LNCAP (cell line): ENCODE data around the gene SEMA5A.

Experiments
- TF ChIP-seq, protein P1 (sequence below): fragments of 450-650 bp; IDR thresholded peaks from 2 replicates; pipeline ENCODE4 v1.5.1; 2017; ENCODE audit warnings: mild to moderate bottlenecking

Gene SEMA5A

DNA sequence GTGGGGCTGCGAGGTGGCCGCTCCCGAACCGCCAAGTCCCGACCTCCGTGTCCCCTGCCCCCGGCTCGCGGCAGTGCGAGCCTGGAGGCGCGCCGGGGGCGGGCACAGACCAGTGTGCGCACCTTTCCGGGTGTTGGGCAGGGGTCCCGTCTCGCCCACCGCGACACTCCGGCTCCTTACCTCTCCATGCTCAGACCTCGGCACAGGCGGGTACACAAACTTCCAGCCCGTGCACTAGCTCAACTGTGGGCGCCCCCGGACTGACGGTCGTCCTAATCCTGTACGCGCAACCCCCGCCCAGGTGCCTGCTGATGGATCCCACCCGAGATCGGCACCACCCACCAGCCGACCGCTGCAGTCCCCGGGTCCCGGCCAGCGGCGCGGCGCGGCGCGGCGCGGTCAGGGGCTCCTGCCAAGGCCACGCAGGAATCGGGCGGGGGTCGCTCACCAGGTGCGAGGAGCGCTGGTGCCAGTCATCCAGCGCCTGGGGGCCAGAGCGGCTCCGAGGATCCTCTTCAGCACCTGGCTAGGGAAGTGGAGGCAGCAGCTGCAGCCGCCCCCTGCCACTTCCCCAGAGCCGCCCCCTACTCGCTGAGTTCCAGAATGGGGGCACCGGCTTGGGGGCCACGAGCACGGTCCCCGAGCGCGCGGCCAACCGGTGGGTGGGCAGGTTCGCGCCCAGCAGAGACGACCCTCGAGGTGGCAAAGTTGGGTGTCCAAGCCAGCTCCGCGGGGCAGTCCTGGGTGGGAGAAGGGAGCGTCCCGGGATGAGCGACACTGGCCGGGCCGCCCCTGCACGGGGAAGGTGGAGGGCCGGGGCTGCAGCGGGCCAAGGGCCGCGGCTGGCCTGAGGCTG, 511 bp downstream of the SEMA5A start:
- TF ChIP-seq, protein P1, sequence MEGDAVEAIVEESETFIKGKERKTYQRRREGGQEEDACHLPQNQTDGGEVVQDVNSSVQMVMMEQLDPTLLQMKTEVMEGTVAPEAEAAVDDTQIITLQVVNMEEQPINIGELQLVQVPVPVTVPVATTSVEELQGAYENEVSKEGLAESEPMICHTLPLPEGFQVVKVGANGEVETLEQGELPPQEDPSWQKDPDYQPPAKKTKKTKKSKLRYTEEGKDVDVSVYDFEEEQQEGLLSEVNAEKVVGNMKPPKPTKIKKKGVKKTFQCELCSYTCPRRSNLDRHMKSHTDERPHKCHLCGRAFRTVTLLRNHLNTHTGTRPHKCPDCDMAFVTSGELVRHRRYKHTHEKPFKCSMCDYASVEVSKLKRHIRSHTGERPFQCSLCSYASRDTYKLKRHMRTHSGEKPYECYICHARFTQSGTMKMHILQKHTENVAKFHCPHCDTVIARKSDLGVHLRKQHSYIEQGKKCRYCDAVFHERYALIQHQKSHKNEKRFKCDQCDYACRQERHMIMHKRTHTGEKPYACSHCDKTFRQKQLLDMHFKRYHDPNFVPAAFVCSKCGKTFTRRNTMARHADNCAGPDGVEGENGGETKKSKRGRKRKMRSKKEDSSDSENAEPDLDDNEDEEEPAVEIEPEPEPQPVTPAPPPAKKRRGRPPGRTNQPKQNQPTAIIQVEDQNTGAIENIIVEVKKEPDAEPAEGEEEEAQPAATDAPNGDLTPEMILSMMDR: no peak

DNA sequence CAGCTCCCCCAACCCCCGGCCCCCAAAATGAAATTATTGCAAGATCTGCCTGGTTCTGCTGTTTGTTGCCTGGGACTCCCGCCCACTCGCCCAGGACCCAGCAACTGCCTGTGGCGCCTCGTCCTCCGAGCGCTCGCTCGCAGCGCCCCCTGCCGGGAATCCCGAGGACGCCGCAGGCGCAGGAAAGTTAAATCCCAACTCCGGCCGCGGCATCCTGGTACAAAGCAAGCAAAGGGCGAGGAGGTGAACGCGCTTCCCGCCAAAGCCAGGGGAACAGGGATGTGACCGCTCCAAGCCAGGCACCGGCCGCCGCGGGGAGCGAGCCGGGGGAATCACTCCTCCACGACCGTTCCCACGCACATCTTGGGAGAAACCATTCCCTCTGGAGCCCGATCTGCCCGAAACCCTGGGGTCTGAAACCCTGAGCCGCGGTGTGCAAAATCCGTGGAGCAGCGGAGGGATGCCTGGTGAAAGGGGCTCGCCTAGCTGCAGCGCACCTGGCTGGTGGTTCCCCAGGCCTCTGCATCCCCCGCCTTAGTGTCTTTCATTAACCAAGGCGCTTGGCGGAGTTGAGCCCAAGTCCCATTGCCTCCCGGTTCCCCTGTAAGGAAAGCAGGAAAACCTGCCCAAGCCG, 1.3 kb downstream of the SEMA5A start:
- TF ChIP-seq, protein P1: peak; percentile 96

DNA sequence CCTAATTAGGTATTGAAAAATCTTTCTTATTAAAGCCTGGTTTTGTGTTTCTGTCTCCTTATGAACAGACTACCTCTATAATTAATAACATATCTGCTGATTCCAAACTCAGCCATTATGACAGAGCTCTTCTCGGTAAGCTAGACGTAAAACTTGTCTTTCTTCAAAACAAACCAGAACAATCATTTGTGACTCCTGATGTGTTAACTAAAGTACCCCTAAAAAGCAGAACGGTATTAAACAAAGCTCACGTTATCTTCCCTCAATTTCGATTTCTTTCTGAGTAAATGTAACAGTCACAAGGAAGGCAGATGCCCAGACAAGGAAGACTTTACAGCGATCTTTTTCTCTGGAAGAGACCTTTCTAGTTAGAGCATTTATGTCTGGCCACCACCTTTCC, 1.8 kb downstream of the SEMA5A start:
- TF ChIP-seq, protein P1: no peak

DNA sequence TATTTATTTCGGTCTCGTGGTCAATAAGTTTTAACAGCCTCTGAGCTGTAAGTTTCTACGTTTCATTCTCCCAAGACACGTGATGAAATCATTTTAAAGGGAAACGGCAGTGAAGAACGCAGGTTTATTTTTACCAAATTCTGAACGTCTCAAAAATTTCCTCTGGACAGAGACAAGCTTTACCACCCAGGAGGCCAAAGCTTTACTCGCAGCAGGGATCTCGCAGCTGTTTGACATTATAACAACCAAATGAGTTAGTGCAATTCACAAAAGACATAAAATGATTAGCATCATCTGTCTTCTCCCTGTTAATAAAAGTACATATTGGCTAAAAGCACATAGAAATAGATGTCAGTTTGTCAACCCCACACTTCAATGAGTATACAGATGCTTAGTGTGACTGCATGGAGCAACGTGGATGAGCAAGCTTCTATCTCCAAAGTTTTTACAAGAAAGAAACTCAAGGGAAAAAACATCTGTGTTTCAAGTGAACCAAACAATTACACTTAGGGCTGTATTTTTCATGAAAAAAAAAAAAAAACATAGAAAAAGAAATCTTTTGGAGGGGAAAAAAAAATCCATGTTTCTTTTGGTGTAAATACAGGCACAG, 2.5 kb downstream of the SEMA5A start:
- TF ChIP-seq, protein P1: no peak

DNA sequence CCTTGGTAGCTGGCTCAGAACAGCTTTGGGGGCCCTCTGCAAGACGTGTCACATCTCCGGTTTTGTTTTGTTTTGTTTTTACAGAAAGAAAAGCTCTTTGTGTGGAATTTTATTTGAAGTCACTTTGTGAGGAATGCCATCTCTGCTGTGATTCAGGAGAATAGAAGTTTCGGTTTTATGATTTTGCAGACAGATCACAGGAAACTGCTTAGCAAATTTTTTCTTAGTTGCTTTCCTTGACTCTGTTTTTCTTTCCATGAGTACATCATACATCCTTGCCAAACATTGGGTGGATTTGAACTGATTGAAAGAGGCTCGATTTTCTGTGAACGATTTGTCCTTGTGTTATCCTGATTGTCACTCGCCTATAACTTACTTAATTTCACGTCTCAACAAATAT, 5.1 kb downstream of the SEMA5A start:
- TF ChIP-seq, protein P1: no peak

DNA sequence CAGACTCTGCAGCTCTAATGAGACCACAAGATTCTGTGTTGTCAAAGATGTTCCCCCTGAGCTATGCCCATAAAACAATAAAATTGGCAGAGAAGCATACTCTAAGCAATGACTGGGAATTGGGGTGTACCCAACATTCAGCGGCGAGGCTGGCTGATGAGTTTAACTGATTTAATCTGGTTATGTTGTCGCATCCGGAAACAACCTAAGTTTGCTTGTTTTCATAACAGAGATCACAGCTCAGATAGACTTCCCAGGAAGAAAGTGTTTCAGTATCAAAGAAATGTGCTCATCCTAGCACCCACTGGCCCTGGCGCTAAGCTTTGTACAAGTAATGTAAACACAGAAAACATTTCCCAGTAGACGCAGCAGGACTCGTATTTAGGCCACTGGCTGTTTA, 7.4 kb downstream of the SEMA5A start:
- TF ChIP-seq, protein P1: no peak

DNA sequence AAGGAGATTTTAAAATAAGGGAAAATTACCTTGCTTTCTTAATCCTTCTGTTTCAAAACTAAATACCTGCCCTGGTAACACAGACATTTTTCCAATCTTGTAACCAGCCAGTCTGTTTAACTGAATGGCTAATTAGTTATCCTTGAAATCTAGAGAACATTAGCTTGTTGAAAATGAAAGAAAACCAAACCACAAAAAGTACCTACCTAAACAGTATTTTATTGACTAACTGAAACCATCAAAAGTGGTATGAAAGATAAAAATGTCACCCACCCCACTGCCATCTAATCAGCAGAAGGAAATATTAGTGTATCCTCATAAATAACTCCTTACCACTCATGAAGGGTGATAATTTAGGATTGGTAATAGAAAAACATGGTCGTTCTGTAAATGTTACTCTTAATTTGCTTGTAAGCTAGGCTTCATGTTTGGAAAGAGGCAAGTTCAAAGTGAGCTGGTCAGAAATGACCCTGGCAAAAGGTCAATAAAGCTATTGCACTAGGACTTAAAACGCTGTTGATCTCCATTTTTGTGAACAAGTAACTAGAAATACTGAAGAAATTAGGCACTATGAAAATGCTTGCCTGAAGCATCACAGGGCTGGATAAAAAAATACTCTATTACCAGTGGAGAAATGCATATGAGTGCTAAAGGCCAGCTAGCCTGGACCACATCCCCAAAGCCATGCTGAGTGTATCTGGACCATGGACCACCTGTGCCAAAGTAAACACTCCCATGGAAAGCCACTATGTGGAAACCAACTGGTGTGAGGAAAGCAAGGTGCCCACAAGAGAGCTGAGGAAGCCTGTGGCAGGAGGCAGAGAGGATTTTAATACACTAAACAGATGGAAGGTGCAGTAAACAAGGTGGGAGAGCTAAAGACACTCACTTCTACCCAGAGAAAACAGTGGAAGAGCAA, 8.4 kb downstream of the SEMA5A start:
- TF ChIP-seq, protein P1: no peak
